HepG2 (cell line): ENCODE data around the gene HCLS1. TPM values are rescaled to one million over a fixed set of nuclear protein-coding genes. Genes with fewer than 3 reads are reported as not detected.
A peak's percentile ranks its signal among the peaks of the same experiment; 100 is the strongest.

Experiments used
- ATAC-seq: fragments of 200-7000 bp; cut with Tn5 transposase; 3 replicates; pipeline ENCODE4 v1.9.1; 2020; ENCODE audit warnings: mild to moderate bottlenecking, moderate library complexity
- BruUV-seq: library from RNA; stranded (reverse); fragments of 400-500 nt; replicated peaks from 2 replicates; lab custom pipeline; 2021; lab: Mats Ljungman, UMichigan
- CTCF ChIA-PET: fragments of 300-600 bp; formaldehyde crosslinking; extraction: SDS; loops from one replicate; lab custom pipeline; 2021; ENCODE audit warnings: low total read pairs, inconsistent platforms, low intra/inter-chr PET ratio; lab: Yijun Ruan, JAX
- POLR2A ChIA-PET: fragments of 350-600 bp; sonication (Branson Sonifier 250); formaldehyde crosslinking; loops from one replicate; lab custom pipeline; 2020; ENCODE audit warnings: antibody characterized with exemption, inconsistent platforms; lab: Yijun Ruan, JAX
- DNase-seq: peaks from one replicate; pipeline ENCODE4 v3.0.0-alpha.2; 2015; ENCODE audit warnings: low spot score
- FAIRE-seq: peaks from 3 replicates; lab custom pipeline; 2011; peaks lifted over from hg19 to GRCh38; lab: Jason Lieb, UNC
- H2AFZ ChIP-seq: one replicate; pipeline ENCODE4 v1.6.1; 2011; ENCODE audit warnings: low read length, inconsistent platforms
- H3K27ac ChIP-seq: fragments of 300-600 bp; 3 replicates; pipeline ENCODE4 v1.8.0; 2011; ENCODE audit warnings: mixed run types, mild to moderate bottlenecking, mixed read lengths, low read length, inconsistent platforms; ENCODE audit not compliant: insufficient read depth; ENCODE audit errors: extremely low read length
- H3K27me3 ChIP-seq, 2 experiments: fragments of 200-600 bp in 1 of 2; 2 replicates in 1 of 2; 3 replicates in 1 of 2; pipeline versions ENCODE4 v1.6.0 to v1.8.0; 2011; ENCODE audit warnings: low read length in 2 of 2, mild to moderate bottlenecking in 2 of 2, moderate library complexity in 2 of 2, inconsistent platforms in 1 of 2; ENCODE audit not compliant: insufficient read depth in 2 of 2, control insufficient read depth in 1 of 2
- H3K36me3 ChIP-seq, 2 experiments: fragments of 200-600 bp in 1 of 2; replicated peaks in 1 of 2; 2 replicates in 1 of 2; 3 replicates in 1 of 2; pipeline versions ENCODE4 v1.5.1 to v1.8.0; 2011; ENCODE audit warnings: low read length in 2 of 2, inconsistent platforms in 1 of 2; ENCODE audit not compliant: insufficient read depth in 2 of 2, control insufficient read depth in 1 of 2
- H3K4me1 ChIP-seq: 2 replicates; pipeline ENCODE4 v1.5.1; 2012; ENCODE audit warnings: low read length, inconsistent platforms; ENCODE audit not compliant: insufficient read depth
- H3K4me2 ChIP-seq: 2 replicates; pipeline ENCODE4 v1.6.0; 2011; ENCODE audit warnings: low read depth, low read length, inconsistent platforms
- H3K4me3 ChIP-seq, 3 experiments: fragments of 200-600 bp in 1 of 3; sonication (generic), shearing (Covaris generic) in 1 of 3; replicated peaks in 1 of 3; 2 replicates each; pipeline ENCODE4 v1.5.1; 2011 to 2016; ENCODE audit warnings: low read length in 3 of 3, inconsistent platforms in 2 of 3, low read depth in 2 of 3, mild to moderate bottlenecking in 2 of 3, control low read depth in 1 of 3, mixed read lengths in 1 of 3; ENCODE audit not compliant: insufficient read depth in 1 of 3
- H3K79me2 ChIP-seq: one replicate; pipeline ENCODE4 v1.6.1; 2011; ENCODE audit warnings: low read length, inconsistent platforms; ENCODE audit not compliant: insufficient read depth
- H3K9ac ChIP-seq: 2 replicates; pipeline ENCODE4 v1.6.0; 2011; ENCODE audit warnings: mild to moderate bottlenecking, low read depth, low read length, inconsistent platforms; ENCODE audit not compliant: insufficient read depth
- H3K9me3 ChIP-seq: 2 replicates; pipeline ENCODE4 v1.5.1; 2012; ENCODE audit warnings: mild to moderate bottlenecking, low read length
- H4K20me1 ChIP-seq: 2 replicates; pipeline ENCODE4 v1.6.0; 2011; ENCODE audit warnings: inconsistent platforms, mild to moderate bottlenecking, low read length, moderate library complexity; ENCODE audit not compliant: insufficient read depth
- DMTF1 ChIP-seq: sonication (generic); formaldehyde crosslinking; IDR thresholded peaks from 2 replicates; pipeline ENCODE4 v1.4.0; 2020; ENCODE audit warnings: mild to moderate bottlenecking, missing genetic modification reagents
- HNRNPK ChIP-seq: fragments of 200-400 bp; formaldehyde crosslinking; IDR thresholded peaks from 2 replicates; pipeline ENCODE4 v1.6.1; 2018; ENCODE audit warnings: low read length, low read depth, moderate library complexity, mild to moderate bottlenecking; ENCODE audit not compliant: poor library complexity, severe bottlenecking
- KDM4B ChIP-seq: sonication (generic); formaldehyde crosslinking; IDR thresholded peaks from 2 replicates; pipeline ENCODE4 v1.4.0; 2020; ENCODE audit warnings: missing genetic modification reagents
- RBM22 ChIP-seq: fragments of 200-400 bp; formaldehyde crosslinking; optimal IDR thresholded peaks from 2 replicates; pipeline ENCODE3; 2017; ENCODE audit warnings: mild to moderate bottlenecking, low read length, moderate library complexity
- SUZ12 ChIP-seq: fragments of 150-350 bp; IDR thresholded peaks from 2 replicates; pipeline ENCODE4 v1.6.1; 2014; ENCODE audit warnings: low read depth, low read length
- ZFY ChIP-seq: sonication (generic); formaldehyde crosslinking; IDR thresholded peaks from 2 replicates; pipeline ENCODE4 v1.4.0; 2020; ENCODE audit warnings: missing genetic modification reagents
- in situ Hi-C: cut with HindIII; loops from 2 replicates; pipeline ENCODE4 v1.10.0; 2017; ENCODE audit warnings: low pct_unique_long_range_greater_than_20kb; ENCODE audit not compliant: extremely low pct_ligation_motif_present
- intact Hi-C: fragments of 100-400 bp; cut with micrococcal nuclease; formaldehyde crosslinking; loops from one replicate; pipeline ENCODE4 v1.10.0; 2022; ENCODE audit not compliant: unreplicated experiment
- polyA plus RNA-seq, 8 experiments: library from polyadenylated mRNA; depleted of rRNA in 3 of 8; stranded (reverse) in 7 of 8; unstranded in 1 of 8; fragments of >200 nt; fragmentation: Illumina TruSeq in 4 of 8; extraction: Trizol in 4 of 8; gene quantifications; 2 replicates each; pipeline versions ENCODE4 v1.2.1 to v1.2.3, GENCODE V29; 2011 to 2016; ENCODE audit warnings: low read depth in 4 of 8, missing spikeins in 1 of 8, mixed read lengths in 1 of 8; ENCODE audit not compliant: insufficient read depth in 1 of 8
- total RNA-seq, 5 experiments: library from RNA; depleted of rRNA; stranded (reverse); fragments of >200 nt; fragmentation: Illumina TruSeq; extraction: Trizol; gene quantifications; 2 replicates each; pipeline ENCODE4 v1.2.3, GENCODE V29; 2016; ENCODE audit warnings: low read depth in 1 of 5
- TF ChIP-seq, protein P1 (sequence below): sonication (generic); formaldehyde crosslinking; IDR thresholded peaks from 2 replicates; pipeline ENCODE4 v1.4.0; 2020; ENCODE audit warnings: missing genetic modification reagents, borderline replicate concordance

Gene HCLS1
- total and polyA plus RNA-seq, 2 of the 13 experiments (the other 11 are each of a cell fraction or from before 2014, with no cell fraction given) = not detected

GRCh38 chr3:121670676-121671075 lies 10.0 kb upstream of the HCLS1 start:
- Histone ChIP-seq H3K4me3 (no peak overlapping the region), H3K9me3 (no peaks in the 10 kb centered on the region), H3K4me1 (0 out of 2 replicates have a peak, but pooled peaks cover 9% of the 10 kb centered on the region), H3K27ac (no peak overlapping the region), H3K36me3 (peaks cover 13 to 72% of the 10 kb centered on the region in 2 experiments), H3K27me3 (no peaks in the 10 kb centered on the region), H3K79me2 (no peaks in the 10 kb centered on the region), H4K20me1 (no peaks in the 10 kb centered on the region), H2AFZ (no peak overlapping the region), H3K9ac (no peak overlapping the region), H3K4me2 (no peak overlapping the region)
- CTCF ChIA-PET = no interaction called here
- BruUV-seq = no TSS peak
- TF ChIP-seq SUZ12 (no peak), HNRNPK (peak; percentile 57), RBM22 (no peak), KDM4B (CRISPR knock-in tag) (no peak), ZFY (CRISPR knock-in tag) (no peak), DMTF1 (no peak)
- TF ChIP-seq, protein P1, sequence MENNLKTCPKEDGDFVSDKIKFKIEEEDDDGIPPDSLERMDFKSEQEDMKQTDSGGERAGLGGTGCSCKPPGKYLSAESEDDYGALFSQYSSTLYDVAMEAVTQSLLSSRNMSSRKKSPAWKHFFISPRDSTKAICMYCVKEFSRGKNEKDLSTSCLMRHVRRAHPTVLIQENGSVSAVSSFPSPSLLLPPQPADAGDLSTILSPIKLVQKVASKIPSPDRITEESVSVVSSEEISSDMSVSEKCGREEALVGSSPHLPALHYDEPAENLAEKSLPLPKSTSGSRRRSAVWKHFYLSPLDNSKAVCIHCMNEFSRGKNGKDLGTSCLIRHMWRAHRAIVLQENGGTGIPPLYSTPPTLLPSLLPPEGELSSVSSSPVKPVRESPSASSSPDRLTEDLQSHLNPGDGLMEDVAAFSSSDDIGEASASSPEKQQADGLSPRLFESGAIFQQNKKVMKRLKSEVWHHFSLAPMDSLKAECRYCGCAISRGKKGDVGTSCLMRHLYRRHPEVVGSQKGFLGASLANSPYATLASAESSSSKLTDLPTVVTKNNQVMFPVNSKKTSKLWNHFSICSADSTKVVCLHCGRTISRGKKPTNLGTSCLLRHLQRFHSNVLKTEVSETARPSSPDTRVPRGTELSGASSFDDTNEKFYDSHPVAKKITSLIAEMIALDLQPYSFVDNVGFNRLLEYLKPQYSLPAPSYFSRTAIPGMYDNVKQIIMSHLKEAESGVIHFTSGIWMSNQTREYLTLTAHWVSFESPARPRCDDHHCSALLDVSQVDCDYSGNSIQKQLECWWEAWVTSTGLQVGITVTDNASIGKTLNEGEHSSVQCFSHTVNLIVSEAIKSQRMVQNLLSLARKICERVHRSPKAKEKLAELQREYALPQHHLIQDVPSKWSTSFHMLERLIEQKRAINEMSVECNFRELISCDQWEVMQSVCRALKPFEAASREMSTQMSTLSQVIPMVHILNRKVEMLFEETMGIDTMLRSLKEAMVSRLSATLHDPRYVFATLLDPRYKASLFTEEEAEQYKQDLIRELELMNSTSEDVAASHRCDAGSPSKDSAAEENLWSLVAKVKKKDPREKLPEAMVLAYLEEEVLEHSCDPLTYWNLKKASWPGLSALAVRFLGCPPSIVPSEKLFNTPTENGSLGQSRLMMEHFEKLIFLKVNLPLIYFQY = no peak
- POLR2A ChIA-PET = no interaction called here
- in situ Hi-C loops (no loop called here), intact Hi-C loops (no loop called here)
- no peak for DNase-seq
- no peak for FAIRE-seq
- no peak for ATAC-seq
